Lung (tissue), 13 donors: Measurements from ENCODE around the gene ASGR2. TPM values are rescaled to one million over a fixed set of nuclear protein-coding genes. Genes with fewer than 3 reads are reported as not detected.

ENCODE experiments used
- ATAC-seq: fragments of 200-7000 bp; cut with Tn5 transposase; one replicate; pipeline ENCODE4 v1.9.1; 2020; ENCODE audit warnings: moderate number of reproducible peaks; ENCODE audit not compliant: insufficient read depth, low FRiP score
- DNase-seq, 3 donors: peaks; one replicate each; pipeline ENCODE4 v3.0.0-alpha.2; 2013 to 2017
- H3K27ac ChIP-seq, 2 donors: one replicate each; pipeline ENCODE4 v1.5.1; 2013; ENCODE audit warnings: mild to moderate bottlenecking in 2 of 2, moderate library complexity in 2 of 2, control low read depth in 1 of 2, inconsistent platforms in 1 of 2, low read depth in 1 of 2, low read length in 1 of 2
- H3K27me3 ChIP-seq, 3 donors: one replicate each; pipeline ENCODE4 v1.5.1; 2013; ENCODE audit warnings: low read length in 2 of 3; ENCODE audit not compliant: control insufficient read depth in 3 of 3, insufficient read depth in 3 of 3
- H3K36me3 ChIP-seq, 4 donors: one replicate each; pipeline ENCODE4 v1.5.1; 2013; ENCODE audit warnings: low read length in 4 of 4, mild to moderate bottlenecking in 1 of 4, moderate library complexity in 1 of 4; ENCODE audit not compliant: control insufficient read depth in 4 of 4, insufficient read depth in 4 of 4
- H3K4me1 ChIP-seq, 5 donors: one replicate each; pipeline ENCODE4 v1.5.1; 2013; ENCODE audit warnings: low read length in 5 of 5, mild to moderate bottlenecking in 2 of 5, moderate library complexity in 1 of 5; ENCODE audit not compliant: control insufficient read depth in 5 of 5, insufficient read depth in 5 of 5
- H3K4me3 ChIP-seq: one replicate; pipeline ENCODE4 v1.5.1; 2013; ENCODE audit warnings: mild to moderate bottlenecking, control low read depth, moderate library complexity
- H3K9ac ChIP-seq, 2 donors: one replicate each; pipeline ENCODE4 v1.5.1; 2013; ENCODE audit warnings: low read length in 2 of 2, control low read depth in 1 of 2; ENCODE audit not compliant: insufficient read depth in 1 of 2
- H3K9me3 ChIP-seq, 4 donors: one replicate each; pipeline ENCODE4 v1.5.1; 2013; ENCODE audit warnings: low read length in 3 of 4, mild to moderate bottlenecking in 1 of 4, moderate library complexity in 1 of 4; ENCODE audit not compliant: control insufficient read depth in 4 of 4, insufficient read depth in 3 of 4
- CTCF ChIP-seq: IDR thresholded peaks from 2 replicates; pipeline ENCODE4 v1.5.1; 2012; ENCODE audit warnings: mild to moderate bottlenecking; ENCODE audit errors: control extremely low read depth, extremely low read depth
- WGBS, 2 donors: extraction: QIAGEN DNeasy Blood & Tissue Kit; methylation state at CpG; one replicate each; pipeline ENCODE4 v1.1.7; 2013; 5-methylcytosine and 5-hydroxymethylcytosine counted together
- polyA plus RNA-seq, 2 donors: library from polyadenylated mRNA; stranded (reverse); fragments of 200-250 nt; gene quantifications; one replicate each; pipeline ENCODE4 v1.2.1, GENCODE V29; 2013
- small RNA-seq: library from RNA; depleted of rRNA; stranded (forward); fragments of <200 nt; gene quantifications from one replicate; pipeline ENCODE3, GENCODE V24; 2014; ENCODE audit warnings: low replicate concordance
- total RNA-seq, 2 donors: library from RNA; depleted of rRNA in 1 of 2; stranded (reverse); fragments of >200 nt in 1 of 2; gene quantifications; one replicate each; pipeline ENCODE4 v1.2.1, GENCODE V29; 2014 to 2021
- donor health status: control.
- donor health status: control.
- donor health status: Bipolar disorder and iron deficiency.
- donor health status: healthy.
- donor health status: DM: yes; HTN: yes; CAD: no.

ASGR2 gene
- total and polyA plus RNA-seq, 4 donors = 1.6 to 12.0 (median 2.6) TPM

GRCh38 chr17:7056386-7056785 lies 58.2 kb downstream of the ASGR2 start:
- Histone ChIP-seq H3K9me3 (no peaks in the 10 kb centered on the region), H3K4me1 (no peaks in the 10 kb centered on the region), H3K27ac (no peak overlapping the region), H3K27me3 (peaks cover 0 to 3% (median 0%) of the 10 kb centered on the region in 3 donors), H3K4me3 (no peak overlapping the region), H3K36me3 (no peaks in the 10 kb centered on the region), H3K9ac (no peak overlapping the region)
- TF ChIP-seq CTCF = no peak
- 84 to 90% methylated on average over 4 of the region's 4 CpGs for WGBS, 2 donors
- ATAC-seq = no peak
- DNase-seq = no peak

Small RNAs within 50 kb of the gene (small RNA-seq; reads per million reads assigned to genes)
- gene AC120057.1 = not detected

Other genes starting within 250 kb of the ASGR2 start
- under 1 TPM; 0.21 to 0.68 TPM for gene ALOX12, start 118.8 kb downstream of the ASGR2 start, total RNA-seq
- gene ALOX12, start 118.8 kb downstream of the ASGR2 start, polyA plus RNA-seq = under 1 TPM; 0.22 to 0.95 TPM
- 100 to 1,000 TPM; 118 to 270 TPM for gene RNASEK, start 102.2 kb downstream of the ASGR2 start, total RNA-seq
- gene RNASEK, start 102.2 kb downstream of the ASGR2 start, polyA plus RNA-seq = 100 to 1,000 TPM; 528 to 550 TPM
- gene BCL6B, start 91.8 kb downstream of the ASGR2 start, total RNA-seq = 10 to 100 TPM; 15.6 to 55.6 TPM
- gene BCL6B, start 91.8 kb downstream of the ASGR2 start, polyA plus RNA-seq = 10 to 100 TPM; 14.5 to 15.4 TPM
- gene SLC16A13, start 78.8 kb downstream of the ASGR2 start, total RNA-seq = 10 to 100 TPM in 1 of 2 donors, 1 to 10 TPM in 1; 1.3 to 23.6 TPM
- 1 to 10 TPM; 4.8 to 7.9 TPM for gene SLC16A13, start 78.8 kb downstream of the ASGR2 start, polyA plus RNA-seq
- gene SLC16A11, start 70.7 kb downstream of the ASGR2 start, total RNA-seq = 1 to 10 TPM; 5.5 to 7.5 TPM
- gene SLC16A11, start 70.7 kb downstream of the ASGR2 start, polyA plus RNA-seq = 1 to 10 TPM; 1.9 to 8.9 TPM
- 1 to 10 TPM; 3.7 to 5.2 TPM for gene CLEC10A, start 34.6 kb downstream of the ASGR2 start, total RNA-seq
- gene CLEC10A, start 34.6 kb downstream of the ASGR2 start, polyA plus RNA-seq = 10 to 100 TPM; 12.7 to 18.4 TPM
- 1 to 10 TPM; 5.9 to 7.0 TPM for gene ASGR1, start 64.5 kb upstream of the ASGR2 start, total RNA-seq
- gene ASGR1, start 64.5 kb upstream of the ASGR2 start, polyA plus RNA-seq = 10 to 100 TPM in 1 of 2 donors, 1 to 10 TPM in 1; 5.9 to 11.2 TPM
- 10 to 100 TPM; 17.1 to 20.1 TPM for gene DLG4, start 105.0 kb upstream of the ASGR2 start, total RNA-seq
- 10 to 100 TPM; 10.0 to 13.4 TPM for gene DLG4, start 105.0 kb upstream of the ASGR2 start, polyA plus RNA-seq
- gene ACADVL, start 105.1 kb upstream of the ASGR2 start, total RNA-seq = 100 to 1,000 TPM; 158 to 679 TPM
- gene ACADVL, start 105.1 kb upstream of the ASGR2 start, polyA plus RNA-seq = 100 to 1,000 TPM; 412 to 774 TPM
- gene DVL2, start 119.7 kb upstream of the ASGR2 start, total RNA-seq = 10 to 100 TPM; 45.3 to 57.5 TPM
- gene DVL2, start 119.7 kb upstream of the ASGR2 start, polyA plus RNA-seq = 10 to 100 TPM; 22.2 to 25.1 TPM
- gene PHF23, start 124.6 kb upstream of the ASGR2 start, total RNA-seq = 10 to 100 TPM; 25.4 to 27.3 TPM
- gene PHF23, start 124.6 kb upstream of the ASGR2 start, polyA plus RNA-seq = 10 to 100 TPM; 27.2 to 40.5 TPM
- gene GABARAP, start 127.6 kb upstream of the ASGR2 start, total RNA-seq = 100 to 1,000 TPM; 315 to 496 TPM
- 1,000 to 10,000 TPM in 1 of 2 donors, 100 to 1,000 TPM in 1; 874 to 1,149 TPM for gene GABARAP, start 127.6 kb upstream of the ASGR2 start, polyA plus RNA-seq
- 100 to 1,000 TPM in 1 of 2 donors, 10 to 100 TPM in 1; 76.0 to 126 TPM for gene CTDNEP1, start 136.9 kb upstream of the ASGR2 start, total RNA-seq
- gene CTDNEP1, start 136.9 kb upstream of the ASGR2 start, polyA plus RNA-seq = 100 to 1,000 TPM in 1 of 2 donors, 10 to 100 TPM in 1; 72.5 to 105 TPM
- 10 to 100 TPM; 19.8 to 39.3 TPM for gene ELP5, start 137.4 kb upstream of the ASGR2 start, total RNA-seq
- gene ELP5, start 137.4 kb upstream of the ASGR2 start, polyA plus RNA-seq = 10 to 100 TPM; 34.0 to 63.2 TPM
- gene CLDN7, start 147.7 kb upstream of the ASGR2 start, total RNA-seq = 100 to 1,000 TPM; 117 to 171 TPM
- gene CLDN7, start 147.7 kb upstream of the ASGR2 start, polyA plus RNA-seq = 100 to 1,000 TPM; 119 to 199 TPM
- 1 to 10 TPM; 1.2 to 2.0 TPM for gene SLC2A4, start 166.9 kb upstream of the ASGR2 start, total RNA-seq
- gene SLC2A4, start 166.9 kb upstream of the ASGR2 start, polyA plus RNA-seq = 1 to 10 TPM; 1.1 to 1.3 TPM
- under 1 TPM; 0.28 to 0.57 TPM for gene YBX2, start 179.8 kb upstream of the ASGR2 start, total RNA-seq
- gene YBX2, start 179.8 kb upstream of the ASGR2 start, polyA plus RNA-seq = under 1 TPM; 0.03 to 0.53 TPM
- 100 to 1,000 TPM; 104 to 516 TPM for gene EIF5A, start 192.8 kb upstream of the ASGR2 start, total RNA-seq
- gene EIF5A, start 192.8 kb upstream of the ASGR2 start, polyA plus RNA-seq = 100 to 1,000 TPM; 596 to 607 TPM
- gene GPS2, start 200.5 kb upstream of the ASGR2 start, total RNA-seq = 10 to 100 TPM; 23.8 to 57.0 TPM
- gene GPS2, start 200.5 kb upstream of the ASGR2 start, polyA plus RNA-seq = 10 to 100 TPM; 68.6 to 71.6 TPM
- gene NEURL4, start 214.5 kb upstream of the ASGR2 start, total RNA-seq = 10 to 100 TPM; 21.7 to 33.9 TPM
- gene NEURL4, start 214.5 kb upstream of the ASGR2 start, polyA plus RNA-seq = 10 to 100 TPM; 17.3 to 27.0 TPM
- 10 to 100 TPM in 1 of 2 donors, 1 to 10 TPM in 1; 9.2 to 27.0 TPM for gene ACAP1, start 221.7 kb upstream of the ASGR2 start, total RNA-seq
- 10 to 100 TPM; 17.2 to 39.4 TPM for gene ACAP1, start 221.7 kb upstream of the ASGR2 start, polyA plus RNA-seq
- gene KCTD11, start 237.3 kb upstream of the ASGR2 start, total RNA-seq = 10 to 100 TPM in 1 of 2 donors, 1 to 10 TPM in 1; 5.9 to 14.9 TPM
- 10 to 100 TPM; 11.1 to 14.1 TPM for gene KCTD11, start 237.3 kb upstream of the ASGR2 start, polyA plus RNA-seq
- not detected for gene TMEM95, start 240.3 kb upstream of the ASGR2 start, total RNA-seq
- gene TMEM95, start 240.3 kb upstream of the ASGR2 start, polyA plus RNA-seq = not detected